ENCODE results near the gene MGAT5B. TPM values are rescaled to one million over a fixed set of nuclear protein-coding genes. Genes with fewer than 3 reads are reported as not detected.

The MGAT5B gene
- total and polyA plus RNA-seq, 2 experiments from 2014 or later: 1.6 to 10.0 TPM

DNA sequence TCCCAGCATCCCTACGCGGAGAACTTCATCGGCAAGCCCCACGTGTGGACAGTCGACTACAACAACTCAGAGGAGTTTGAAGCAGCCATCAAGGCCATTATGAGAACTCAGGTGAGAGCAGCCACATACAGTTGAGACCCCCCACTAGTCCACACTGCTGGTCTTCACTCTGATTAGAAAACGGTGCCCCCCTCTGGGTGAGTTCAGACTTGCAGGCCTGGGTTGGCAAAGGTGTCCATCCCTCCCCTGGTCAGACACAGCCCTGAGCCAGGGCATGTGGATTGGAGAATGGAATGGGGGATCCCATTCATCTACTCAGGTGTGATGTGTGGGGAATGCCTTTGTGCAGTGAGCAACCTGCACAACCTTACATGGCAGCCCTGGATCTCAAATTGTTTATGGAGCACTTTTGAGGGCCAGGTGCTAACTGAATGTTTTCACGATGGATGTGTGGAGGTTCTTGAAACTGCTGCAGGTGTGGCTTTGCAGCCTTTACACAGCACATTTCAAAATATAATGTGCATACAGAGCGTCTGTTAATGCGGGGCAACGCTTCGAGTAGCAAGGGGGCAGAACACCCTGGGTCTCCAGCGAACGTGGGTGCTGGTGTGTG, 72.6 kb downstream of the MGAT5B start:
- H3K4me2 ChIP-seq: peak overlapping the region; percentile 61; the same call in 1 of the 2 replicates
- H3K27ac ChIP-seq (ENCODE audit: low read depth): no peak overlapping the region
- H3K4me3 ChIP-seq: no peak overlapping the region
- H3K9me3 Mint-ChIP-seq: no peaks in the 10 kb centered on the region
- H3K27me3 Mint-ChIP-seq (ENCODE audit: insufficient read depth, low read depth, poor library complexity): peaks cover 4% of the 10 kb centered on the region
- TF ChIP-seq POLR2AphosphoS5 (IDR thresholded peaks at IDR 0.05; ENCODE audit: low read depth) (no peak), ZNF331 (CRISPR knock-in tag; IDR thresholded peaks at IDR 0.05; ENCODE audit: low read depth) (no peak), ZNF462 (CRISPR knock-in tag; IDR thresholded peaks at IDR 0.05) (no peak), ZNF114 (CRISPR knock-in tag; IDR thresholded peaks at IDR 0.05) (no peak)
- TF ChIP-seq, protein P1, sequence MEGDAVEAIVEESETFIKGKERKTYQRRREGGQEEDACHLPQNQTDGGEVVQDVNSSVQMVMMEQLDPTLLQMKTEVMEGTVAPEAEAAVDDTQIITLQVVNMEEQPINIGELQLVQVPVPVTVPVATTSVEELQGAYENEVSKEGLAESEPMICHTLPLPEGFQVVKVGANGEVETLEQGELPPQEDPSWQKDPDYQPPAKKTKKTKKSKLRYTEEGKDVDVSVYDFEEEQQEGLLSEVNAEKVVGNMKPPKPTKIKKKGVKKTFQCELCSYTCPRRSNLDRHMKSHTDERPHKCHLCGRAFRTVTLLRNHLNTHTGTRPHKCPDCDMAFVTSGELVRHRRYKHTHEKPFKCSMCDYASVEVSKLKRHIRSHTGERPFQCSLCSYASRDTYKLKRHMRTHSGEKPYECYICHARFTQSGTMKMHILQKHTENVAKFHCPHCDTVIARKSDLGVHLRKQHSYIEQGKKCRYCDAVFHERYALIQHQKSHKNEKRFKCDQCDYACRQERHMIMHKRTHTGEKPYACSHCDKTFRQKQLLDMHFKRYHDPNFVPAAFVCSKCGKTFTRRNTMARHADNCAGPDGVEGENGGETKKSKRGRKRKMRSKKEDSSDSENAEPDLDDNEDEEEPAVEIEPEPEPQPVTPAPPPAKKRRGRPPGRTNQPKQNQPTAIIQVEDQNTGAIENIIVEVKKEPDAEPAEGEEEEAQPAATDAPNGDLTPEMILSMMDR (conservative IDR thresholded peaks at IDR 0.05; ENCODE audit: low read depth in 2 of 2): peak; percentile 67 to 76
- H3K36me3 Mint-ChIP-seq (ENCODE audit: low read depth): peaks cover 10% of the 10 kb centered on the region; the same call in 2 of the 3 replicates
- H3K36me3 ChIP-seq (ENCODE audit: insufficient read depth): no peaks in the 10 kb centered on the region
- H4K20me1 ChIP-seq (replicated peaks; ENCODE audit: insufficient read depth): no peaks in the 10 kb centered on the region
- H3K27ac Mint-ChIP-seq: no peak overlapping the region
- peaks cover 14% of the 10 kb centered on the region for H3K4me1 ChIP-seq (ENCODE audit: insufficient read depth)
- DNase-seq (ENCODE audit: low spot score): peak; percentile 90
- no peaks in the 10 kb centered on the region for H3K79me2 ChIP-seq (replicated peaks; ENCODE audit: insufficient read depth)
- H3F3A ChIP-seq (replicated peaks; ENCODE audit: low read depth): no peaks in the 10 kb centered on the region
- peak; percentile 76 for ATAC-seq
- peaks cover 28% of the 10 kb centered on the region for H3K4me1 Mint-ChIP-seq
- peak overlapping the region; percentile 91; the same call in 1 of the 2 replicates for H2AFZ ChIP-seq
- no peaks in the 10 kb centered on the region; the same call in 1 of the 2 replicates for H3K9me2 ChIP-seq (ENCODE audit: insufficient read depth)
- H3K27me3 ChIP-seq (ENCODE audit: insufficient read depth): no peaks in the 10 kb centered on the region
- no peak overlapping the region for H3K4me3 Mint-ChIP-seq
